ENCODE data around the gene SRPRA.
"Not testable (repeated sequence)": the region's sequence is repeated elsewhere in the genome, so short reads cannot be mapped to it uniquely, and the experiment has no call there.

The SRPRA gene

DNA sequence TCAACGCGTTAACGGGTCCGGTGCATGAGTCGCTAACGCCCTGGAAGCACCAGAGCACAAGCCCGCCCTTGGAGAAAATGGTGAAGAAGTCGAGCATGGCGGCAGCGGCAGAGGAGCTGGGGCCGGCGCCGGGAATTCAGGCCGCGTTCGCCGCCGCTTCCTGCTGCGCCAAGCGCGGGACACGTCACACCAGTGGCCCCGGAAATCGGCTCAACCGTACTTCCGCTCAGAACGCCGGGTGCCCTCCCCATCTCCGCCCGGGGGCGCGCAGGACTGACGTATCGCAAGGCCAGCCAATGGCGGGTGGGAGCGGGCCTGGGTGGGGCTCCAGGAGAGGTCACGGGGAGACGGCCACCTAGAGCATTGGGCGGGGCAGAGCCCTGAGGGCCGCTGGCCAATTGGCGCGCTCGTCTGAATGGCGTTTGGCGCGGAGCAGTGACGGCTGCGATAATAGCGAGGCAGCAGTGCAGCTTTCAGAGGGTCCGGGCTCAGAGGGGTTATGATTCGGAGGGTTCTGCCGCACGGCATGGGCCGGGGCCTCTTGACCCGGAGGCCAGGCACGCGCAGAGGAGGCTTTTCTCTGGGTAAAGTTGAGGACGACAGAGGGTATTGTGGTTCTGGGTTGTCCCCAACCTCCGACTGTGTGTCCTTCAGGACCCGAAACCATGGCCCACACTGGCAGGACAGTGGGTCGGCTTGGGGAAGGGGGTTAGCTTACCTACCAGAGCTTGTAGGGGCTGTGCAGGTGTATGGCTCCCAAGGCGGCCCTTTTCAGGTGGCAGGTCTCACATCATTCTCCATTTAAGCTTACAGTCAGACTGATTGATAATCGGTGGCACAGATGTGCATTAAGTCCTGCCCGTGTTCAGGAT, at the start of gene SRPRA, which contains the start of gene FOXRED1:
Gene SRPRA (minus strand): TSS at position 188 of the 872 bp plus-strand sequence. CDS start 91 bp downstream, at position 97.
Gene FOXRED1 (plus strand): TSS at position 447 of the 872 bp plus-strand sequence. CDS start 53 bp downstream, at position 500.
- peak; percentile 95 to 98 for DNase-seq

- peak in 1 of 2 donors; percentile 76 for DNase-seq
These were observed 49.3 kb upstream of the SRPRA start for GRCh38 chr11:126317756-126318573.

DNA sequence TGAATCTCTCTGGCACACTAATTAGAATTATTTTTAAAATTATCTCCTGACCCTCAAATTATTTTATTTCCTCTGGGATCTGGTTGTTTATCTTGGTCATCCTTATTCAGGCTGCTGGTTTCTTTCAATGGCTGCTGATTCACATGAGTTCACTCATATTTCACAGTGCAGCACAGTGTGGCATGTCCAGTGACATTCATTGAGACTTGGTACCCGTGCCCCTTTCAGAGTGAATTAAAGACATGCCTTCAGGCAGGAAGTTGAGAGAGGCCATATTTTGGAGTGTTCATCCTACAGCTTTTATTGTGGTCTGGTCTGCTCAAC, 48.7 kb upstream of the SRPRA start:
- no peak for DNase-seq

GRCh38 chr11:126313826-126314225, 45.1 kb upstream of the SRPRA start:
- no peak for DNase-seq

- DNase-seq: no peak
These were observed 44.3 kb upstream of the SRPRA start for GRCh38 chr11:126312961-126313360.

- no peak for DNase-seq
These were observed 43.0 kb upstream of the SRPRA start for GRCh38 chr11:126311401-126312291.

- DNase-seq: no peak
These were observed 42.3 kb upstream of the SRPRA start for GRCh38 chr11:126310992-126311310.

DNA sequence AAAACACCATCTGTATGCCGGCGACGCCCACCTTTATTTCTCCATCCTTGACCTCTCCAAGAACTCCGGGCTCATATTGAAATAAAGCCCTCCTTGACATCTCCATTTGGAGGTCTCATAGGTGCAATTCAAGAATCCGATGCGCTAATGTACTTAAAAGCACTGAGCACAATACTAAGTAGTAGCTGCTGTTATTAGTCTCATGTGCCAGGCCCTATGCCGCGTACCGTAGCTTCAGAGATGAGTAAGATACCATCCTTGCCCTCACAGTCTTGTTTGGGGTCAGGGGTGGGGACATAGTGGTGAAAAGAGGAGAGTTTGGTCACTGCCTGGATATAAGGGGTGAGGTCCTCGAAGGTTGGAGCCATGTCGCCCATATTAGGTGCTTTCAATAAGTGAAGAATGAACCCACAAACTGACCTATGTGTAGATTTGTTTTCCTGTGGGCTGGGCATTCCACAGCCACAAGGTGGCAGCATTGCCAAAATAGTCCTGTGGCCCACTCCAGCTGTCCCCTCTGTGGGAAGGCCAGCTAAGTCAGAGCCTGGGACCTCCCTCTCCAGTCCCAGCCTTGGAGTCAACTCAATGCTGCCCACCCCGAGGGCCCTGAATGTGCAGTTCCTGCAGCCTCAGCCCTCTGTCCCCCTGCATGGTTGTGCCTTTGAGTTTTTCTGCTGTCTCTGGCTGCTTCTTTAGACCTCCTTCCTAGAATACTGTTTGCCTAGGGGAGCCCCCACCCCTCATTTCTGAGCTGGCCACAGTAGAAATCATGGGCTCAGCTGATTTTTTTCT, 41.7 kb upstream of the SRPRA start:
- peak; percentile 41 to 47 for DNase-seq

DNA sequence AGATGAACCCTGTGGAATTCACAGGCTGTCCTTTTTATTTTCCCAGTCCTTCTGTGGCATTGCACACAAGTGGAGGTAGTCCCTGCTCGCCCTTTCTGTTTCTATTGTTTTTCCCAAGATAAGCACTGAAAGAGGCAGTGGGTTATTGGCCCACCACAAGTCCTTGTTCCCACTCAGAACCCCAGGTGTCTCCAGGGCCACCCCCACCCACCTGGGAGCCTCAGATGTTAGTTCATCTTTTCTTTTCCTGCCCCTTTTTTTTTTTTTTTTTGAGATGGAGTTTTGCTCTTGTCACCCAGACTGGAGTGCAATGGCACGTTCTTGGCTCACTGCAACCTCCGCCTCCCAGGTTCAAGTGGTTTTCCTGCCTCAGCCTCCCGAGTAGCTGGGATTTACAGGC, 40.1 kb upstream of the SRPRA start:
- DNase-seq: not testable (repeated sequence)

DNA sequence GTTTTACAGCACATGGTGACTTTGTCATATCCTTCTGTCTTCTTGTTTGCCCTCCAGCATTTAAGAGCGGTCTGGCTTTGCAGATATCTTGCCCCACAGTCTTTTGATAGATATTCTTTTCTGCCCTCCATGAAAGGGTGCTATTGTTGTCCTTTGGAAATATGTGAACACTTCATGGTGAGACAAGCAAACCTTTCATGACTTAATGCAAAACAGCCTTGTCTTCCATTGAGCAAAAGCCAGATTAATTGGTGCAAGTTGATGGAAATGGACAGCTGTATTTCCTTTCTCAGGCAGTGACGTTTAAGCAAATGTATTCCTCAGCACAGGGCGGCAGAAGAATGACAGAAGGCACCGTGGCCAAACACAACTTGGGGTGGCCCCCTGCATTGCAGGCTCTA, 39.6 kb upstream of the SRPRA start:
- DNase-seq: no peak

DNA sequence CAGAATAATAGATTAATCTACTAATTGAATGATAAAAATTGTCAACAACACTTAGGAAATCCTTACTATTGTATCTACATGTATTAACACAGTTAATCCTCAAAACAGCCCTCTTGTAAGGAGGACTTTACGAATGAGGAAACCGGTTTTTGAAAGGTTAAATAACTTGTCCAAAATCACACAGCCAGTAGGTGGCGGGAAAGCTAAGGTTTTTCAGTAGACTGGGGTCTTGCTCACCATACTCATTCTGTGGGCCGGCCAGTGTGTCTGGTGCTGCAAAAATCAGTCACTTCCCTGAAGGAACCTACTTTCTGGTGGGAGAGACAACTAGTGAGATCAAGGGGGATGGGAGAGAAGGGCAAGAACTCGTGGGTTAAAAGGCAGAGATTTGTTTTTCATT, 39.0 kb upstream of the SRPRA start:
- peak in 1 of 2 donors; percentile 49 for DNase-seq

- DNase-seq: no peak
These were observed 37.0 kb upstream of the SRPRA start for GRCh38 chr11:126305699-126306098.

- no peak for DNase-seq
These were observed 35.9 kb upstream of the SRPRA start for GRCh38 chr11:126304457-126305075.

DNA sequence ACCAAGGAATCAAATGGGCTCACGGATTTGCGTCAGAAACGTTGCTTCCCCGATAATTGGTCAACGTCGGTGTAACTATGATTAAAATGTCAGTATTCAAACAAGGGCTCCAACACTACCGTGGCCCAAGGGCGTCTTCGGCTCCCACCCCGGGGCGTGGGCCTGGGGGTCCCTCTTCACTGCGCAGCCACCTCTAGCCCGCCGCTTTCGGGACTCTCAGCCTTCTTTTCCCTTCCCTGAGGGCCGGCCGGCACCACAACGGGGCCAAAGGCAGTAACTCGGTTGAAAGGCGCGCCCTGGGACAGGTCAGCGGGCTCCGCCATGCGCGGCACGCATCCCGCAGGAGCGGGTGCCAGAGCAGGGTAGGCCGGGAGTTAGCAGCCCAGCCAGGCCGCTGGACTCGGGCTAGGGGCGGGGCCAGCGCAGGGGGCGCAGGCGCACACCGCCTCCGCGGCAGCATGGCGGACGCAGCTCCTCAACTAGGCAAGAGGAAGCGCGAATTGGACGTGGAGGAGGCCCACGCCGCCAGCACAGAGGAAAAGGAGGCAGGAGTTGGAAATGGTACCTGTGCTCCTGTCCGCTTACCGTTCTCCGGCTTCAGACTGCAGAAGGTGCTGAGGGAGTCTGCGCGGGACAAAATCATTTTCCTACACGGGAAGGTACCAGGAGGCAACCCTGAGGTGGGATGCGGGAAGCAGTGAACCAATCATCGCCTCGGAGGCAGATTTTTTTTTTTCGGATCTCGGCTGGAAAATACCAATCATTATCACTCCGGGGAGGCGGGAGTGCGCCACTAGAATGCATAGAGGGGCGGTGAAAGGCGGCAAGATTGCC, 35.1 kb upstream of the SRPRA start, which contains the start of gene DCPS:
Gene DCPS (plus strand): TSS at position 438 of the 834 bp plus-strand sequence. CDS start 21 bp downstream, at position 459.
- DNase-seq: peak; percentile 44 to 57

- no peak for DNase-seq
These were observed 28.3 kb upstream of the SRPRA start for GRCh38 chr11:126297004-126297403.

DNA sequence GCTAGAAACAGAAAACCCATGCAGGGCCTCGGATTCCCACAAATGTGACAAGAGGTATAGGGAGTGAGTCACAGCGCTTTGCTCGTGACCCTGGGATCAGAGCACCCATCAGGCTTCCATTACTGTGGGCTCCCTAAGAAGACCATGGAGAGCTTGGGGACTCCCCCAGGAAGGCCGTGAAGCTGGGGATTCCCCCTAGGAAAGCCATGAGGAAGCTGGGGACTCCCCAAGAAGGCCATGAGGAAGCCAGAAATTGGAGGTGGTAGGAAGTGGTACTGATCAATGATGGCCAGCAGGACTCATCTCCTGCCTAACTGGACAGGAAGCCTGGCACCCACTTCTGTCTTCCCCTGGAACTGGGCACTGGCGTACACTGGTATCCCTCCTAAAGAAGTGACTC, 25.0 kb upstream of the SRPRA start:
- no peak for DNase-seq

DNA sequence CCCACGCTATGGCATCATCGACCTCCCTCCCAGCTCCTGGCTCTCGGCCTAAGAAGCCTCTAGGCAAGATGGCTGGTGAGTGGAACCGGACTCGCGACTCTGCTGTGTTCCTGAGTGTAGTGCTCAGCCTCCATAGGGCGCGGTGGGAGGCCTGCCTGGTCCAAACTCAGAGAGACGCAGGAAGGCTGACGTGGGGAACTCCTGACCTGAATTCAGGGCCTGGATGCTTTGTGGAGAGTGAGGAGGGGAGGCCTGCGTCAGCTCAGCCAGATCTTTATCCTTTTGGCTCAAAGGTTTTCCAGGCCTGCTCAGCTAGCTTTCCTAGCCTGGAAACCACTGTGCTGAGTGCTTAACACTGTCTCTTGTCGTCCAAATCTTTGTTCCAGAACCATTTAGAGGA, 22.2 kb upstream of the SRPRA start:
- DNase-seq: no peak

GRCh38 chr11:126288237-126288636, 19.5 kb upstream of the SRPRA start:
- no peak for DNase-seq

DNA sequence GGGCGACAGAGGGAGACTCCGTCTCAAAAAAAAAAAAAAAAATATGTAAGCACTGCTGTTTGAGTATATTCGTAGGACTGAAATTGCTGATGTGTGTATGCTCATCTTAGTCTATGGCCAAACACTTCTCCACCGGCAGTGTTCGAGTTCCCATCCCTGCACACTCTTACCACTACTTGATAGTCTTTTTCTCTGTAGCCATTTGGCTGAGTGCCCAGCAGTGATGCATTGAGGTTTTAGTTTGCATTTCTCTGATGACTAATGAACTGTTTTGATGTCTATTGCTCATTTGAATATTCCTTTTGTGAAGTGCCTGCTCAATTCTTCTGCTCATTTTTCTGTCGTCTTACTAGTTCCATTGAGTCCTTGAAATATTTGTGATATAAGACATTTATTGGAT, 16.1 kb upstream of the SRPRA start:
- peak; percentile 57 to 68 for DNase-seq

Data from bone marrow (tissue), 2 donors.